ENCODE measurements around the gene PTEN.

The PTEN gene

GRCh38 chr10:87927091-87927490, 63.7 kb downstream of the PTEN start:
- H3K9ac ChIP-seq (ENCODE audit: low read depth, low read length): no peak overlapping the region; the same call in 1 of the 2 replicates
- H3K27me3 ChIP-seq (ENCODE audit: insufficient read depth, low read length): no peaks in the 10 kb centered on the region
- no peaks in the 10 kb centered on the region for H3K9me3 ChIP-seq (ENCODE audit: insufficient read depth, low read depth, low read length)
- H3K4me3 ChIP-seq (ENCODE audit: low read length): no peak overlapping the region
- H3K4me1 ChIP-seq (ENCODE audit: insufficient read depth, low read length): peaks cover 28% of the 10 kb centered on the region
- H3K27ac ChIP-seq (ENCODE audit: low read depth, low read length): peak overlapping the region; percentile 21; the same call in 1 of the 2 replicates
- peaks cover 12% of the 10 kb centered on the region; the same call in 1 of the 2 replicates for H3K36me3 ChIP-seq (ENCODE audit: insufficient read depth, low read length)
- 100% methylated on average over 1 of the region's 2 CpGs for WGBS

DNA sequence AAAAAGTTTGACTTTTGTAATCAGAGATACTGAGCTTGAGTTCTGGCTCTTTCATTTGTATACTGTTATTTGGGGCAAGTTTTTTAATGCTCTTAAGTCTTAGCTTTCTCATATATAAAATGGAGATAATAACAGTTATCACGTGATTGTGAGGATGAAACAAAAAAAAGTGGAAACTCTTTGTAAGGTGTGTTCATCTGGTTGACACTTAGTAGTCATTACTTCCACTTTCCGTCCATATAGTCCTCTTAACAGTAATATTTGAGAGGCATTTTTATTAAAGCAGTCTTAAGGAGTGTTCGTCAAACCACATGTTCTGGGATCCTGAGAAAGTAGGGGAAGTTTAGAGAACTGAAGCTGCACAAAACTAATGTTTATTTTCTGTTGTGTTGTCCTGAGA, 65.6 kb downstream of the PTEN start:
- Histone ChIP-seq H3K9ac (ENCODE audit: low read depth, low read length) (no peak overlapping the region), H3K9me3 (ENCODE audit: insufficient read depth, low read depth, low read length) (no peaks in the 10 kb centered on the region), H3K27me3 (ENCODE audit: insufficient read depth, low read length) (no peaks in the 10 kb centered on the region), H3K4me1 (ENCODE audit: insufficient read depth, low read length) (peaks cover 28% of the 10 kb centered on the region), H3K36me3 (ENCODE audit: insufficient read depth, low read length) (peaks cover 27% of the 10 kb centered on the region), H3K4me3 (ENCODE audit: low read length) (no peak overlapping the region), H3K27ac (ENCODE audit: low read depth, low read length) (no peak overlapping the region)
- 95% methylated on average over 1 of the region's 3 CpGs for WGBS

DNA sequence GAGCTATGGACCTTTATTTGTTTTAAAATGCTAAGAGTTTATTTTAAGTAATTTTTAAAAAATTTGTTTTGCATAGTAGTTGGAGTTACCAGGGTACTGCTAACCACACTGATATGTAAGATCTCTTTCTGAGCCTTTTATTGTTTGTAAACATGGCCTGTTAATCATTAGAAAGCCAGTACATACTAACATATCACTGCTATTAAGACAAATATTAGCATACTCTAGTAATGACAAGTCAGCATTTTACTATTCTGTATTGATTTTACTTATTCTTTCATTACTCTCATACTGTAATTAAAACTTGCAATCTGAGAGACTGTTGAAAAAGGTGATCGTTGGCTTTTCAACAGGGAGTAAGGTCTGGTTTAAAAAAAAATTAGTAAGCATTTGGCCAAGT, 66.7 kb downstream of the PTEN start:
- H3K9ac ChIP-seq (ENCODE audit: low read depth, low read length): no peak overlapping the region
- H3K4me1 ChIP-seq (ENCODE audit: insufficient read depth, low read length): peaks cover 28% of the 10 kb centered on the region
- H3K27me3 ChIP-seq (ENCODE audit: insufficient read depth, low read length): no peaks in the 10 kb centered on the region
- H3K36me3 ChIP-seq (ENCODE audit: insufficient read depth, low read length): peaks cover 34% of the 10 kb centered on the region
- no peak overlapping the region for H3K27ac ChIP-seq (ENCODE audit: low read depth, low read length)
- no peak overlapping the region for H3K4me3 ChIP-seq (ENCODE audit: low read length)
- WGBS: 100% methylated on average over 1 of the region's 1 CpG
- H3K9me3 ChIP-seq (ENCODE audit: insufficient read depth, low read depth, low read length): no peaks in the 10 kb centered on the region

- no peaks in the 10 kb centered on the region for H3K9me3 ChIP-seq (ENCODE audit: insufficient read depth, low read depth, low read length)
- H3K27ac ChIP-seq (ENCODE audit: low read depth, low read length): no peak overlapping the region; the same call in 1 of the 2 replicates
- H3K4me3 ChIP-seq (ENCODE audit: low read length): no peak overlapping the region
- no peaks in the 10 kb centered on the region for H3K27me3 ChIP-seq (ENCODE audit: insufficient read depth, low read length)
- H3K9ac ChIP-seq (ENCODE audit: low read depth, low read length): no peak overlapping the region
- WGBS: 89% methylated on average over 1 of the region's 4 CpGs
- H3K36me3 ChIP-seq (ENCODE audit: insufficient read depth, low read length): peaks cover 34% of the 10 kb centered on the region
- H3K4me1 ChIP-seq (ENCODE audit: insufficient read depth, low read length): peaks cover 28% of the 10 kb centered on the region
Observed at GRCh38 chr10:87930934-87931835, 67.8 kb downstream of the PTEN start.

DNA sequence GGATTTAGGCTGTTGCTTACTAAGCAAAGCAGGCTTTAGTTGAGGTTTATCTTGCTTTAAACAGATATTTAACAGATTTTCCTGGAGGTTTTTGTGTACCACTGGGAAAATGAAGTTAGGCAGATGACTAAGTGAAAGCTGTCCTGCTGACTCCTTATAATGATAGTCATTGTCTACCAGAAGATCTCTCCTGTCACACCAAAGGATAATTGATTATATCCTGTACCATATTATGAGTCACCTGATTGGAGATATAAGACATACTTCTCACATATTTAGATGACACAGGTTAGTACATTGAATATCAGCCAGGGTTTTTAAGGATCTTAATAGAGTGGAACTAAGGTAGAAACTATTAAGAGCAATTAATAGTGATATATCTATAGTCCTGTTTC, 68.4 kb downstream of the PTEN start:
- Histone ChIP-seq H3K27ac (ENCODE audit: low read depth, low read length) (no peak overlapping the region; the same call in 1 of the 2 replicates), H3K9ac (ENCODE audit: low read depth, low read length) (no peak overlapping the region), H3K9me3 (ENCODE audit: insufficient read depth, low read depth, low read length) (no peaks in the 10 kb centered on the region), H3K36me3 (ENCODE audit: insufficient read depth, low read length) (peaks cover 36% of the 10 kb centered on the region), H3K4me3 (ENCODE audit: low read length) (no peak overlapping the region), H3K4me1 (ENCODE audit: insufficient read depth, low read length) (peaks cover 23% of the 10 kb centered on the region), H3K27me3 (ENCODE audit: insufficient read depth, low read length) (no peaks in the 10 kb centered on the region)

DNA sequence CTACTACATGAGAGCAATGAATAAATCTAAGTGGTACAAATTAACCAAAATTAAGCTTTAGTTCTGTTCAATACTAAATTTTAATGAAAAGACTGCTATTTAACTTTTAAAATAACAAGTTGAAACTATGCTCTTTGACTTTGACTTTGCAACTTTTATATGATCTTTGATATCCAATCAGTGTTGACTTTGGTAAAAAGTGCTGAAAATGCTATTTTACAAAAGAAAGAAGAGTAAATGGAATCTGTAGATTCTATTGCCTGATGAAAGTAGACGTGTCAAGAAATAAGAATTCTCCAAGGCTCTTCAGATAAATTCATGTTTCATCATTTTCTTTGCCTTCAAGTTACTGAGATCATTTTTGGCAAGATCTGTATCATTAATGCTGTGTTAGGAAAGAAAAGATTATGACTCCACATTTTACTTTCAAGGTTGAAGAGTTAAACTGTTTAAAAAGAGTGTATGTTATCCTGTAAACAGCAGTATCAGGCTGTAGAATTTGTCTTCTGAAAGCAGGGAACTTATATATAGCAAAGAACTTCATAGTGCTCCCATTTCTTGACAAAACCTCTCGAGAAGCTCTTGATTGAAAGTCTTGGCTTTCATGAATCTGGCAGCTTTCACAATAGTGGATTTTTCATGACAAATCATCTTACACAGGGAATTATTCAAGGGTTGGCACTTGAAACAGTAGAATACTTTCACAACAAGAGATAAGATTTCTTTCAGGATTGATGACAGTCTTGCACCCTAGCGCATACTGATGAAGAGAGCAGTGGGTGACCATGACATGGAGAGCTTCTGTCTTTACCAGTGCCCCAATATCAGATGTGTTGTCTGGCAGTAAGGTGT, 72.1 kb downstream of the PTEN start:
- Histone ChIP-seq H3K4me3 (ENCODE audit: low read length) (no peak overlapping the region), H3K27ac (ENCODE audit: low read depth, low read length) (no peak overlapping the region), H3K9ac (ENCODE audit: low read depth, low read length) (no peak overlapping the region), H3K36me3 (ENCODE audit: insufficient read depth, low read length) (peaks cover 34% of the 10 kb centered on the region), H3K9me3 (ENCODE audit: insufficient read depth, low read depth, low read length) (no peaks in the 10 kb centered on the region), H3K4me1 (ENCODE audit: insufficient read depth, low read length) (peaks cover 34% of the 10 kb centered on the region), H3K27me3 (ENCODE audit: insufficient read depth, low read length) (no peaks in the 10 kb centered on the region)
- WGBS: 95% methylated on average over 3 of the region's 3 CpGs

DNA sequence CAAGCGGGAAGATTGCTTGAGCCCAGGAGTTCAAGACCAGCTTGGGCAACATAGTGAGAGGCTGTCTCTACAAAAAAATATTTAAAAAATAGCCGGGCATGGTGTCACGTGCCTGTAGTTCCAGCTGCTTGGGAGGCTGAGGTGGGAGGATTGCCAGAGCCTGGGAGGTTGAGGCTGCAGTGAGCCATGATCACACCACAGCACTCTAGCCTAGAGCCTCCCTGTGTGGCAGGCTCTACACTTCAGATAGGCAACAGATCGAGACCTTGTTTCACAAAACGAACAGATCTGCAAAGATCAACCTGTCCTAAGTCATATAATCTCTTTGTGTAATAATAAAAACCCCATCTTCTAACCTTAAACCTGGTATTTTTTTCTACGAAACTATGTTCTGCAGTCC, 76.8 kb downstream of the PTEN start:
- H3K27me3 ChIP-seq (ENCODE audit: insufficient read depth, low read length): no peaks in the 10 kb centered on the region

GRCh38 chr10:87942884-87943527, 79.6 kb downstream of the PTEN start:
- 94% methylated on average over 1 of the region's 1 CpG for WGBS

More for the DNA sequence above, 76.8 kb downstream of the PTEN start:
- Histone ChIP-seq H3K9ac (ENCODE audit: low read depth, low read length) (no peak overlapping the region), H3K27ac (ENCODE audit: low read depth, low read length) (no peak overlapping the region), H3K4me1 (ENCODE audit: insufficient read depth, low read length) (peaks cover 30% of the 10 kb centered on the region), H3K36me3 (ENCODE audit: insufficient read depth, low read length) (peaks cover 14% of the 10 kb centered on the region), H3K4me3 (ENCODE audit: low read length) (no peak overlapping the region), H3K9me3 (ENCODE audit: insufficient read depth, low read depth, low read length) (no peaks in the 10 kb centered on the region)
- 95% methylated on average over 5 of the region's 6 CpGs for WGBS

DNA sequence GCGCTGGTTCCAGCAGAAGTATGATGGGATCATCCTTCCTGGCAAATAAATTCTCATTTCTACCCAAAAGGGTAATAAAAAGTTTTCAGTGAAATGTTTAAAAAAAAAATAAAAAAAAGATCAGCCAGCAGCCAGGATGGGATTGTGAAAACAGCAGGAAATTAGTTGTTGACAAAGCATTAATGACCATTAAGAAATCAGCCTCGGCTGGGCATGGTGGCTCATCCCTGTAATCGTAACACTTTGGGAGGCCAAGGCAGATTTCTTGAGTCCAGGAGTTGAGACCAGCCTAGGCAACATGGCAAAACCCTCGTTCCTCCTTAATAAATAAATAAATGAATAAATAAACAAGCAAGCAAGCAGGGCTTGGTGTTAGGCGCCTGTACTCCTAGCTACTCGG, 82.6 kb downstream of the PTEN start:
- 96% methylated on average over 5 of the region's 6 CpGs for WGBS
- Histone ChIP-seq H3K36me3 (ENCODE audit: insufficient read depth, low read length) (peaks cover 10% of the 10 kb centered on the region), H3K4me3 (ENCODE audit: low read length) (no peak overlapping the region), H3K4me1 (ENCODE audit: insufficient read depth, low read length) (peaks cover 10% of the 10 kb centered on the region; the same call in 1 of the 2 replicates), H3K27ac (ENCODE audit: low read depth, low read length) (no peak overlapping the region), H3K9ac (ENCODE audit: low read depth, low read length) (no peak overlapping the region), H3K9me3 (ENCODE audit: insufficient read depth, low read depth, low read length) (no peaks in the 10 kb centered on the region), H3K27me3 (ENCODE audit: insufficient read depth, low read length) (no peaks in the 10 kb centered on the region)

More at GRCh38 chr10:87942884-87943527, 79.6 kb downstream of the PTEN start:
- Histone ChIP-seq H3K4me3 (ENCODE audit: low read length) (no peak overlapping the region), H3K36me3 (ENCODE audit: insufficient read depth, low read length) (peaks cover 10% of the 10 kb centered on the region), H3K4me1 (ENCODE audit: insufficient read depth, low read length) (peaks cover 17% of the 10 kb centered on the region), H3K27me3 (ENCODE audit: insufficient read depth, low read length) (no peaks in the 10 kb centered on the region), H3K27ac (ENCODE audit: low read depth, low read length) (no peak overlapping the region), H3K9me3 (ENCODE audit: insufficient read depth, low read depth, low read length) (no peaks in the 10 kb centered on the region), H3K9ac (ENCODE audit: low read depth, low read length) (no peak overlapping the region)

GRCh38 chr10:87952612-87953011, 89.2 kb downstream of the PTEN start:
- Histone ChIP-seq H3K27ac (ENCODE audit: low read depth, low read length) (no peak overlapping the region), H3K9ac (ENCODE audit: low read depth, low read length) (no peak overlapping the region), H3K27me3 (ENCODE audit: insufficient read depth, low read length) (no peaks in the 10 kb centered on the region), H3K36me3 (ENCODE audit: insufficient read depth, low read length) (peaks cover 34% of the 10 kb centered on the region), H3K4me3 (ENCODE audit: low read length) (no peak overlapping the region), H3K9me3 (ENCODE audit: insufficient read depth, low read depth, low read length) (no peaks in the 10 kb centered on the region), H3K4me1 (ENCODE audit: insufficient read depth, low read length) (peaks cover 5% of the 10 kb centered on the region; the same call in 1 of the 2 replicates)
- WGBS: 50% methylated on average over 2 of the region's 2 CpGs
